HG02885 (cell line): ENCODE results near the gene TYSND1.
"Not testable (repeated sequence)": the region's sequence is repeated elsewhere in the genome, so short reads cannot be mapped to it uniquely, and the experiment has no call there.

Experiments
- ATAC-seq: cut with Tn5 transposase; IDR thresholded peaks from one replicate; pipeline ENCODE4 v1.9.1; 2021; ENCODE audit warnings: mild to moderate bottlenecking; ENCODE audit not compliant: unreplicated experiment, poor library complexity

TYSND1 gene

GRCh38 chr10:70146489-70147258 lies at the start of gene TYSND1:
Gene TYSND1 (minus strand): TSS chr10:70146700. CDS start chr10:70146586, 114 bp downstream.
- peak; percentile 91 for ATAC-seq

GRCh38 chr10:70193391-70193844 lies 46.9 kb upstream of the TYSND1 start:
- ATAC-seq: no peak

- ATAC-seq: no peak
Observed at GRCh38 chr10:70192326-70192968, 45.9 kb upstream of the TYSND1 start.

- no peak for ATAC-seq
Observed at GRCh38 chr10:70191972-70192305, 45.4 kb upstream of the TYSND1 start.

- no peak for ATAC-seq
Observed at GRCh38 chr10:70191161-70191971, 44.9 kb upstream of the TYSND1 start.

- ATAC-seq: no peak
Observed at GRCh38 chr10:70190581-70190980, 44.1 kb upstream of the TYSND1 start.

GRCh38 chr10:70190102-70190501 lies 43.6 kb upstream of the TYSND1 start:
- ATAC-seq: no peak

- no peak for ATAC-seq
Observed at GRCh38 chr10:70188768-70189167, 42.3 kb upstream of the TYSND1 start.

GRCh38 chr10:70186571-70186970 lies 40.1 kb upstream of the TYSND1 start:
- no peak for ATAC-seq

- no peak for ATAC-seq
Observed at GRCh38 chr10:70186090-70186489, 39.6 kb upstream of the TYSND1 start.

- no peak for ATAC-seq
Observed at GRCh38 chr10:70183304-70183703, 36.8 kb upstream of the TYSND1 start.

GRCh38 chr10:70179209-70179608 lies 32.7 kb upstream of the TYSND1 start:
- not testable (repeated sequence) for ATAC-seq

GRCh38 chr10:70178139-70178725 lies 31.7 kb upstream of the TYSND1 start:
- ATAC-seq: no peak

- no peak for ATAC-seq
Observed at GRCh38 chr10:70176441-70176840, 29.9 kb upstream of the TYSND1 start.

GRCh38 chr10:70175516-70175915 lies 29.0 kb upstream of the TYSND1 start:
- no peak for ATAC-seq

- no peak for ATAC-seq
Observed at GRCh38 chr10:70174058-70174741, 27.7 kb upstream of the TYSND1 start.

GRCh38 chr10:70169649-70170364 lies 23.3 kb upstream of the TYSND1 start:
- ATAC-seq: peak; percentile 3

- no peak for ATAC-seq
Observed at GRCh38 chr10:70169011-70169410, 22.5 kb upstream of the TYSND1 start.

- no peak for ATAC-seq
Observed at GRCh38 chr10:70167246-70167645, 20.7 kb upstream of the TYSND1 start.
